Measurements from ENCODE around the gene DNAJC15. TPM values are rescaled to one million over a fixed set of nuclear protein-coding genes. Genes with fewer than 3 reads are reported as not detected.

The DNAJC15 gene
- total RNA-seq, 1 experiment from 2014 or later: 20.3 TPM

- no peaks in the 10 kb centered on the region for H3K27me3 ChIP-seq (ENCODE audit: control insufficient read depth, insufficient read depth, low read length)
- in situ Hi-C loops (cut with HindIII; ENCODE audit: low pct_unique_long_range_greater_than_20kb, low sequenced_read_pairs) (no loop called here), intact Hi-C loops (cut with micrococcal nuclease; ENCODE audit: unreplicated experiment) (no loop called here)
- H3K9me3 ChIP-seq (ENCODE audit: control insufficient read depth, insufficient read depth, low read depth, low read length): no peaks in the 10 kb centered on the region
- no peak for ATAC-seq
- no peaks in the 10 kb centered on the region for H3K36me3 ChIP-seq (ENCODE audit: control insufficient read depth, insufficient read depth, low read length)
- DNase-seq (ENCODE audit: low read depth, low spot score): no peak
- H3K4me1 ChIP-seq (ENCODE audit: control insufficient read depth, insufficient read depth, low read length): no peaks in the 10 kb centered on the region
- POLR2A ChIA-PET: no interaction called here
- no peak overlapping the region for H3K4me3 ChIP-seq (ENCODE audit: low read depth in 2 of 2, low read length in 2 of 2)
- CTCF ChIA-PET: no interaction called here
- TF ChIP-seq TCF7L2 (IDR thresholded peaks at IDR 0.05; ENCODE audit: low read depth, low read length) (no peak), CTCF (IDR thresholded peaks at IDR 0.05) (no peak), SIN3A (IDR thresholded peaks at IDR 0.05; ENCODE audit: borderline replicate concordance, insufficient read depth, low read depth, low read length) (no peak), REST (IDR thresholded peaks at IDR 0.05; ENCODE audit: insufficient read depth in 1 of 2, low read depth in 2 of 2, low read length in 1 of 2) (no peak), POLR2AphosphoS5 (IDR thresholded peaks at IDR 0.05; ENCODE audit: low read depth, low read length) (no peak)
- no TSS peak for BruUV-seq (replicated peaks)
- H3K27ac ChIP-seq (ENCODE audit: low read length): no peak overlapping the region
These were observed 53.7 kb downstream of the DNAJC15 start for GRCh38 chr13:43077046-43077445.

GRCh38 chr13:43077461-43077860 is 54.1 kb downstream of the DNAJC15 start:
- CTCF ChIA-PET: no interaction called here
- ATAC-seq (no peak), DNase-seq (ENCODE audit: low read depth, low spot score) (no peak)
- Histone ChIP-seq H3K4me3 (ENCODE audit: low read depth in 2 of 2, low read length in 2 of 2) (no peak overlapping the region), H3K27ac (ENCODE audit: low read length) (no peak overlapping the region), H3K27me3 (ENCODE audit: control insufficient read depth, insufficient read depth, low read length) (no peaks in the 10 kb centered on the region), H3K4me1 (ENCODE audit: control insufficient read depth, insufficient read depth, low read length) (no peaks in the 10 kb centered on the region), H3K9me3 (ENCODE audit: control insufficient read depth, insufficient read depth, low read depth, low read length) (no peaks in the 10 kb centered on the region), H3K36me3 (ENCODE audit: control insufficient read depth, insufficient read depth, low read length) (no peaks in the 10 kb centered on the region)
- intact Hi-C loops (cut with micrococcal nuclease; ENCODE audit: unreplicated experiment) (no loop called here), in situ Hi-C loops (cut with HindIII; ENCODE audit: low pct_unique_long_range_greater_than_20kb, low sequenced_read_pairs) (no loop called here)
- no TSS peak for BruUV-seq (replicated peaks)
- TF ChIP-seq POLR2AphosphoS5 (IDR thresholded peaks at IDR 0.05; ENCODE audit: low read depth, low read length) (no peak), SIN3A (IDR thresholded peaks at IDR 0.05; ENCODE audit: borderline replicate concordance, insufficient read depth, low read depth, low read length) (no peak), REST (IDR thresholded peaks at IDR 0.05; ENCODE audit: insufficient read depth in 1 of 2, low read depth in 2 of 2, low read length in 1 of 2) (no peak), CTCF (IDR thresholded peaks at IDR 0.05) (no peak), TCF7L2 (IDR thresholded peaks at IDR 0.05; ENCODE audit: low read depth, low read length) (no peak)
- POLR2A ChIA-PET: no interaction called here

Data from Panc1 (cell line).